HG03520 (cell line): ENCODE measurements around the gene TMSB4X.

Experiments used
- ATAC-seq: cut with Tn5 transposase; IDR thresholded peaks from one replicate; pipeline ENCODE4 v1.9.1; 2021; ENCODE audit warnings: mild to moderate bottlenecking, moderate library complexity; ENCODE audit not compliant: unreplicated experiment

The TMSB4X gene

GRCh38 chrX:13022926-13023325, 48.0 kb downstream of the TMSB4X start:
- ATAC-seq = no peak

GRCh38 chrX:13023567-13023966, 48.7 kb downstream of the TMSB4X start:
- ATAC-seq = no peak

GRCh38 chrX:13023979-13024378, 49.1 kb downstream of the TMSB4X start:
- no peak for ATAC-seq

- no peak for ATAC-seq
Measured at GRCh38 chrX:13024986-13025385, 50.1 kb downstream of the TMSB4X start.
